HEK293T (cell line): Measurements from ENCODE around the gene APOBEC3B.

Source experiments
- CTCF ChIA-PET: fragments of 350-600 bp; formaldehyde crosslinking; extraction: SDS; loops from one replicate; lab custom pipeline; 2021; ENCODE audit warnings: antibody characterized with exemption, inconsistent platforms; lab: Yijun Ruan, JAX
- POLR2A ChIA-PET: fragments of 350-600 bp; formaldehyde crosslinking; extraction: SDS; loops from one replicate; lab custom pipeline; 2020; ENCODE audit warnings: antibody characterized with exemption, inconsistent platforms; lab: Yijun Ruan, JAX
- DNase-seq: peaks from one replicate; pipeline ENCODE4 v3.0.0; 2012; ENCODE audit warnings: mixed read lengths; ENCODE audit errors: extremely low spot score
- ARNT ChIP-seq: fragments of 450-650 bp; IDR thresholded peaks from 2 replicates; pipeline ENCODE4 v1.6.1; 2017; ENCODE audit warnings: mild to moderate bottlenecking
- BHLHE40 ChIP-seq: fragments of 450-650 bp; IDR thresholded peaks from 2 replicates; pipeline ENCODE4 v1.6.1; 2016; ENCODE audit warnings: mild to moderate bottlenecking, moderate library complexity, borderline replicate concordance
- CTBP1 ChIP-seq: fragments of 450-650 bp; IDR thresholded peaks from 2 replicates; pipeline ENCODE4 v1.6.1; 2016; ENCODE audit warnings: borderline replicate concordance
- ELF4 ChIP-seq: fragments of 450-650 bp; IDR thresholded peaks from 2 replicates; pipeline ENCODE4 v1.6.1; 2017; ENCODE audit warnings: antibody characterized with exemption
- FOXA1 ChIP-seq: fragments of 450-650 bp; IDR thresholded peaks from 2 replicates; pipeline ENCODE4 v1.6.1; 2016; ENCODE audit warnings: mild to moderate bottlenecking
- FOXK2 ChIP-seq: fragments of 450-650 bp; IDR thresholded peaks from 2 replicates; pipeline ENCODE4 v1.6.1; 2016; ENCODE audit warnings: mild to moderate bottlenecking
- FOXM1 ChIP-seq: fragments of 450-650 bp; IDR thresholded peaks from 2 replicates; pipeline ENCODE4 v1.6.1; 2017; ENCODE audit warnings: mild to moderate bottlenecking, borderline replicate concordance
- HDGF ChIP-seq: fragments of 450-650 bp; IDR thresholded peaks from 2 replicates; pipeline ENCODE4 v1.6.1; 2017; ENCODE audit warnings: antibody characterized with exemption, borderline replicate concordance
- L3MBTL2 ChIP-seq: fragments of 450-650 bp; conservative IDR thresholded peaks from 2 replicates; pipeline ENCODE4 v1.6.1; 2016; ENCODE audit warnings: mild to moderate bottlenecking
- LEF1 ChIP-seq: fragments of 450-650 bp; IDR thresholded peaks from 2 replicates; pipeline ENCODE4 v1.6.1; 2017; ENCODE audit warnings: mild to moderate bottlenecking, borderline replicate concordance
- NFRKB ChIP-seq: fragments of 450-650 bp; IDR thresholded peaks from 2 replicates; pipeline ENCODE4 v1.6.1; 2016; ENCODE audit warnings: mild to moderate bottlenecking, moderate library complexity
- PKNOX1 ChIP-seq: fragments of 450-650 bp; IDR thresholded peaks from 2 replicates; pipeline ENCODE4 v1.6.1; 2016
- SP1 ChIP-seq: fragments of 450-650 bp; IDR thresholded peaks from 2 replicates; pipeline ENCODE4 v1.6.1; 2017
- SUZ12 ChIP-seq: fragments of 450-650 bp; IDR thresholded peaks from 2 replicates; pipeline ENCODE4 v1.6.1; 2016; ENCODE audit warnings: mild to moderate bottlenecking
- TARDBP ChIP-seq: fragments of 450-650 bp; IDR thresholded peaks from 2 replicates; pipeline ENCODE4 v1.6.1; 2016
- ZNF384 ChIP-seq: fragments of 450-650 bp; IDR thresholded peaks from 2 replicates; pipeline ENCODE4 v1.6.1; 2016

Gene APOBEC3B

GRCh38 chr22:38964989-38965388 lies 17.2 kb upstream of the APOBEC3B start:
- TF ChIP-seq SUZ12, result no peak
- TF ChIP-seq TARDBP, result no peak
- no peak for TF ChIP-seq BHLHE40
- TF ChIP-seq LEF1, result no peak
- TF ChIP-seq FOXA1, result no peak
- no peak for TF ChIP-seq NFRKB
- TF ChIP-seq CTBP1, result no peak
- no peak for TF ChIP-seq L3MBTL2
- TF ChIP-seq SP1, result no peak
- no peak for TF ChIP-seq FOXM1
- TF ChIP-seq FOXK2, result no peak
- TF ChIP-seq HDGF, result no peak
- CTCF ChIA-PET, result no interaction called here
- POLR2A ChIA-PET, result no interaction called here
- no peak for DNase-seq

GRCh38 chr22:38965614-38966379 lies 16.4 kb upstream of the APOBEC3B start:
- ChIA-PET POLR2A (interaction anchor here (1.0 kb wide), 2 partner anchors 16 to 94 kb away, joined by 3 read pairs; partner anchors contain the start of genes APOBEC3B and CBX6), CTCF (no interaction called here)
- TF ChIP-seq NFRKB (no peak), SUZ12 (no peak), SP1 (no peak), BHLHE40 (no peak), FOXA1 (no peak), HDGF (no peak), FOXM1 (no peak)
- DNase-seq, result no peak

- TF ChIP-seq ARNT (no peak), SP1 (no peak), FOXA1 (no peak), LEF1 (no peak), ELF4 (no peak), PKNOX1 (no peak), SUZ12 (no peak), BHLHE40 (no peak), NFRKB (no peak), CTBP1 (no peak), FOXM1 (no peak), TARDBP (no peak), L3MBTL2 (no peak), FOXK2 (no peak), HDGF (no peak), ZNF384 (no peak)
- CTCF ChIA-PET, result no interaction called here
- POLR2A ChIA-PET, result interaction anchor here (1.0 kb wide), 2 partner anchors 16 to 94 kb away, joined by 3 read pairs; partner anchors contain the start of genes APOBEC3B and CBX6
- DNase-seq, result no peak
Measured at GRCh38 chr22:38966380-38966702, 15.8 kb upstream of the APOBEC3B start.

GRCh38 chr22:38966942-38967341 lies 15.2 kb upstream of the APOBEC3B start:
- POLR2A ChIA-PET, result interaction anchor here (1.0 kb wide), 2 partner anchors 15 to 95 kb away, joined by 3 read pairs; partner anchors contain the start of genes APOBEC3B and CBX6
- CTCF ChIA-PET, result no interaction called here
- no peak for TF ChIP-seq ELF4
- no peak for TF ChIP-seq ARNT
- no peak for TF ChIP-seq L3MBTL2
- no peak for TF ChIP-seq SP1
- TF ChIP-seq FOXK2, result no peak
- no peak for TF ChIP-seq PKNOX1
- no peak for TF ChIP-seq BHLHE40
- TF ChIP-seq FOXA1, result no peak
- TF ChIP-seq ZNF384, result no peak
- no peak for TF ChIP-seq SUZ12
- TF ChIP-seq TARDBP, result no peak
- TF ChIP-seq HDGF, result no peak
- DNase-seq, result no peak

GRCh38 chr22:38967451-38968450 lies 14.4 kb upstream of the APOBEC3B start:
- ChIA-PET POLR2A (no interaction called here), CTCF (no interaction called here)
- no peak for DNase-seq
- TF ChIP-seq SP1 (no peak), TARDBP (no peak), ARNT (no peak), FOXM1 (no peak), NFRKB (no peak)

- no peak for TF ChIP-seq FOXA1
- no peak for TF ChIP-seq HDGF
- TF ChIP-seq ELF4, result no peak
- no peak for TF ChIP-seq L3MBTL2
- no peak for TF ChIP-seq BHLHE40
- TF ChIP-seq FOXK2, result no peak
- no peak for TF ChIP-seq LEF1
- no peak for TF ChIP-seq FOXM1
- no peak for TF ChIP-seq CTBP1
- TF ChIP-seq ZNF384, result no peak
- no peak for TF ChIP-seq TARDBP
- TF ChIP-seq SUZ12, result no peak
- TF ChIP-seq SP1, result no peak
- DNase-seq, result no peak
- ChIA-PET POLR2A (interaction anchor here (1.1 kb wide), 1 partner anchor 97 kb away, joined by 3 read pairs; the partner anchor contains the start of gene CBX6), CTCF (no interaction called here)
Measured at GRCh38 chr22:38968801-38969200, 13.3 kb upstream of the APOBEC3B start.
